Prostate gland (tissue), 2 donors: ENCODE results near the gene RPUSD1. TPM values are rescaled to one million over a fixed set of nuclear protein-coding genes. Genes with fewer than 3 reads are reported as not detected.

ENCODE experiments used
- DNase-seq: peaks from one replicate; pipeline ENCODE4 v3.0.0-alpha.2; 2019; ENCODE audit warnings: low spot score
- H3K27ac ChIP-seq, 2 donors: fragments of 200-600 bp; sonication (generic); 2 replicates each; pipeline ENCODE4 v1.5.1; 2017 to 2019
- H3K27me3 ChIP-seq: fragments of 200-600 bp; sonication (generic); replicated peaks from 2 replicates; pipeline ENCODE4 v1.5.1; 2019; ENCODE audit not compliant: insufficient read depth
- H3K36me3 ChIP-seq, 2 donors: fragments of 200-600 bp; sonication (generic); 1 replicate in 1 of 2; 2 replicates in 1 of 2; pipeline versions ENCODE4 v1.5.1 to v1.8.1; 2017 to 2019
- H3K4me1 ChIP-seq: fragments of 200-600 bp; sonication (generic); replicated peaks from 2 replicates; pipeline ENCODE4 v1.5.1; 2019
- H3K4me3 ChIP-seq, 2 donors: fragments of 200-600 bp; sonication (generic); 2 replicates each; pipeline ENCODE4 v1.5.1; 2017 to 2019
- H3K9me3 ChIP-seq: fragments of 200-600 bp; sonication (generic); 2 replicates; pipeline ENCODE4 v1.5.1; 2017
- POLR2A ChIP-seq: fragments of 450-650 bp; IDR thresholded peaks from one replicate; pipeline ENCODE4 v1.6.1; 2016; ENCODE audit warnings: antibody characterized with exemption, mild to moderate bottlenecking
- POLR2AphosphoS5 ChIP-seq: sonication (generic); formaldehyde crosslinking; IDR thresholded peaks from one replicate; pipeline ENCODE4 v1.6.1; 2017; ENCODE audit warnings: antibody characterized with exemption
- WGBS: methylation state at CpG from one replicate; pipeline ENCODE4 v1.1.5; 2018; 5-methylcytosine and 5-hydroxymethylcytosine counted together
- intact Hi-C: fragments of 100-400 bp; cut with DNase I; formaldehyde crosslinking; loops from one replicate; pipeline ENCODE4 v1.14.2; 2022
- total RNA-seq, 2 donors: library from RNA; depleted of rRNA; stranded (reverse); fragments of >200 nt; gene quantifications; one replicate each; pipeline ENCODE4 v1.1.0, GENCODE V29; 2016
- TF ChIP-seq, protein P1 (sequence below), 4 experiments: fragments of 200-600 bp in 2 of 4; fragments of 450-650 bp in 2 of 4; sonication (generic) in 2 of 4; IDR thresholded peaks; 1 replicate in 3 of 4; 2 replicates in 1 of 4; pipeline ENCODE4 v1.5.1; 2016 to 2019; ENCODE audit warnings: antibody characterized with exemption in 4 of 4, mild to moderate bottlenecking in 2 of 4, moderate library complexity in 2 of 4

RPUSD1 gene
- total RNA-seq, 2 donors from 2014 or later = 22.0 to 32.4 TPM

DNA sequence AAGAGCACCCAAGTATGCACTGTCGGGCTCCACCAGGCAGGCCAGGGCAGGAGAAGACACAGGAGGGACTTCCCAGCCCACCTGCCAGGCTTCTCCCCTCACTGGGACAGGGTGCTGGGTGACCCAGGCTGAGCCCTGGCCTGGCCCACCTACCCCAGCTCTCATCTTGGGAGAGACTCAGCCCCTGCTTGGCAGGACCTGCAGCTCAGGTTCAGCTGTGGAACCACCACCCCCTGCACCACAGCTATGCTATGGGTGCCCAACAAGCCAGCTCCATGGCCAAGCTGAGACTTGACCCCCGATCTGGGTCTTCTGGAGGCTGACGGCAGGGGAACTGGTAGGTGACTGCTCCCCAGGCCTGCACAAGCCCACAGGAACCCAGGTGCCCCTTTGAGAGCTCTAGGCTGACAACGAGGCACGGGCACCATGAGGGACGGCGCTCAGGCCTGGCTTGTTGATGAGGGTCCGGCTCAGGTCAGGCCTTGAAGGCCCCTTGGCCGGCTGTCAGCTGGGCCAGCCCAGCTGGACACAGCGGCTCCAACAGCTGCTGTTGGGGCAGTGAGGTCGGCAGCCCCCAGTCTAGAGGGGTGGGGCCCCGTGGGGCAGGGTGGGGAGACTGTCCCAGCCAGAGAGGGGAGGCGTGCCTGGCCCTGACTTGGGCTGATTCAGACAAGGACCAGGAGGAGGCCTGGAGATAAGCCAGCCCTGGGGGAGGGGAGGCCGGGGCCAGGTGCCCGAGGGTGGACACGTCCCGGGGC is 4.6 kb downstream of the RPUSD1 start:
- intact Hi-C loops = no loop called here
- Histone ChIP-seq H3K4me1 (peaks cover 5% of the 10 kb centered on the region), H3K4me3 (no peak overlapping the region), H3K27ac (no peak overlapping the region), H3K36me3 (no peaks in the 10 kb centered on the region), H3K27me3 (peaks cover 15% of the 10 kb centered on the region), H3K9me3 (no peaks in the 10 kb centered on the region)
- WGBS = 28% methylated on average over 14 of the region's 17 CpGs
- no peak for DNase-seq
- TF ChIP-seq, protein P1, sequence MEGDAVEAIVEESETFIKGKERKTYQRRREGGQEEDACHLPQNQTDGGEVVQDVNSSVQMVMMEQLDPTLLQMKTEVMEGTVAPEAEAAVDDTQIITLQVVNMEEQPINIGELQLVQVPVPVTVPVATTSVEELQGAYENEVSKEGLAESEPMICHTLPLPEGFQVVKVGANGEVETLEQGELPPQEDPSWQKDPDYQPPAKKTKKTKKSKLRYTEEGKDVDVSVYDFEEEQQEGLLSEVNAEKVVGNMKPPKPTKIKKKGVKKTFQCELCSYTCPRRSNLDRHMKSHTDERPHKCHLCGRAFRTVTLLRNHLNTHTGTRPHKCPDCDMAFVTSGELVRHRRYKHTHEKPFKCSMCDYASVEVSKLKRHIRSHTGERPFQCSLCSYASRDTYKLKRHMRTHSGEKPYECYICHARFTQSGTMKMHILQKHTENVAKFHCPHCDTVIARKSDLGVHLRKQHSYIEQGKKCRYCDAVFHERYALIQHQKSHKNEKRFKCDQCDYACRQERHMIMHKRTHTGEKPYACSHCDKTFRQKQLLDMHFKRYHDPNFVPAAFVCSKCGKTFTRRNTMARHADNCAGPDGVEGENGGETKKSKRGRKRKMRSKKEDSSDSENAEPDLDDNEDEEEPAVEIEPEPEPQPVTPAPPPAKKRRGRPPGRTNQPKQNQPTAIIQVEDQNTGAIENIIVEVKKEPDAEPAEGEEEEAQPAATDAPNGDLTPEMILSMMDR (IDR thresholded peaks at IDR 0.05) = no peak
- TF ChIP-seq POLR2AphosphoS5 (no peak), POLR2A (no peak)

DNA sequence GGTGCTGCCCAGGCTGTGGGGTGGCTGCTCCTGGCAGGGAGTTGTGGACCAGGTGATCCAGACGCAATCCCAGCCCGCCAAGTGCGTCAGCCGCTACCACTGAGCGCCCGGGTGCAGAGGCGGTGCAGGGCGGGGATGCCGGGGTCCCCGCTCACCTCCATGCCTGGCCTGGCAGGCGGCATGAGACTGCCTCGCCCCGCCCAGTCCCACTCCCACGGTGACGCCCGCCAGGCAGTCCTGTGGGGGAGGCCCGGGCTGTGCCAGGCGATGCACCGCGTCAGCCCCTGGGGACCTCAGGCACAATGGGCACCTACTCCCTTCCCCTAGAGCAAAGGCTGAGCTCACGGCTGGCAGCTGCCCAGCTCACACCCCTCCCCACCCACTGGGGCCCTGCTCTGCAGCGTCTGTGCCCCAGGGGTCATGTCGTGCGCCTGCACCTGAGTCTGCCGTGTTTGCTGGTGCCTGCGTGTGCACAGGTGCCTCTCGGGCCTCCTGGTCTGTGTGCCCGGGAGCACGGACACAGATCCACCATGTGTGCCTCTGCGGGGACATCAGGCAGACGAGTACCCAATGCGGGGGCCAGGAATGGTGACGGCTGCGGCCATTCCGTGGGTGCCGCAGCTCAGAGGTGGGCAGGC is 5.3 kb downstream of the RPUSD1 start:
- no peak overlapping the region for H3K27ac ChIP-seq
- peaks cover 5% of the 10 kb centered on the region for H3K4me1 ChIP-seq
- peaks cover 15% of the 10 kb centered on the region for H3K27me3 ChIP-seq
- no peaks in the 10 kb centered on the region for H3K36me3 ChIP-seq
- H3K4me3 ChIP-seq = no peak overlapping the region
- no peaks in the 10 kb centered on the region for H3K9me3 ChIP-seq
- intact Hi-C loops = no loop called here
- no peak for DNase-seq
- no peak for TF ChIP-seq POLR2AphosphoS5
- no peak for TF ChIP-seq POLR2A
- TF ChIP-seq, protein P1 (IDR thresholded peaks at IDR 0.05) = no peak
- 44% methylated on average over 23 of the region's 36 CpGs for WGBS

- WGBS = 65% methylated on average over 6 of the region's 6 CpGs
Measured at GRCh38 chr16:782258-782657, 5.9 kb downstream of the RPUSD1 start.

GRCh38 chr16:781346-782010 is 6.7 kb downstream of the RPUSD1 start:
- 71% methylated on average over 18 of the region's 19 CpGs for WGBS

More at GRCh38 chr16:782258-782657, 5.9 kb downstream of the RPUSD1 start:
- no peak for DNase-seq
- Histone ChIP-seq H3K27me3 (peaks cover 15% of the 10 kb centered on the region), H3K36me3 (no peaks in the 10 kb centered on the region), H3K27ac (no peak overlapping the region), H3K9me3 (no peaks in the 10 kb centered on the region), H3K4me1 (peaks cover 4% of the 10 kb centered on the region), H3K4me3 (no peak overlapping the region)
- intact Hi-C loops = no loop called here
- TF ChIP-seq POLR2A = no peak
- TF ChIP-seq, protein P1 (IDR thresholded peaks at IDR 0.05) = no peak
- no peak for TF ChIP-seq POLR2AphosphoS5

More at GRCh38 chr16:781346-782010, 6.7 kb downstream of the RPUSD1 start:
- Histone ChIP-seq H3K9me3 (no peaks in the 10 kb centered on the region), H3K4me1 (no peaks in the 10 kb centered on the region), H3K27me3 (peaks cover 15% of the 10 kb centered on the region), H3K36me3 (no peaks in the 10 kb centered on the region), H3K4me3 (no peak overlapping the region), H3K27ac (no peak overlapping the region)
- no peak for DNase-seq
- no peak for TF ChIP-seq POLR2AphosphoS5
- TF ChIP-seq POLR2A = no peak
- TF ChIP-seq, protein P1 (IDR thresholded peaks at IDR 0.05) = no peak
- intact Hi-C loops = no loop called here
